ENCODE results near the gene GPATCH8.

DNA sequence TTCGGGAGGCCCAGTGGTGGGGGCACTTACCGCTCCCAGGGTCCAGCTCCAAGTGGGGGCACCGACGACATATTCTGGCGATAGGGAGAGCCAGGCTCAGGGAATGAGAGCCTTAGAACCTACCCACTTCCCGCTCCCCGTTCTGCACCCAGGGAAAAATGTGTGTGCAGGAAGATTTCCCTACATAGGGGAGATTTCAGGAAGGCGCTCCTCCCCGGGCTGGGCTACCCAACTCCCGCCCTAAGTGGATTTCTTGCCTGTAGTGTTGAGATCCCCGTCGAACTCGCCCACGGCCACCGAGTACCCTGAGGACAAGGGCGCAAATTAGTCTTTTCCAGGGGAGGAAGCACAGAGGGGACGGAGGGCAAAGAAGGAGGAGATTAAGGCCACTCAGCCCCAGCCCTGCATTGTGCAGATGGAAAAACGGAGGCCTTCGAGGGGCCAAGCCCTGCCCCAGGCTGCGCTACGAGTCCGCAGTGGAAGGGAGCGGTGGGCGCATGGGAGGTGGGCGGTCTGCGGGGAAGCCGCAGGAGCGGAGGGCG, 118.9 kb downstream of the GPATCH8 start:
- TF ChIP-seq, protein P1, sequence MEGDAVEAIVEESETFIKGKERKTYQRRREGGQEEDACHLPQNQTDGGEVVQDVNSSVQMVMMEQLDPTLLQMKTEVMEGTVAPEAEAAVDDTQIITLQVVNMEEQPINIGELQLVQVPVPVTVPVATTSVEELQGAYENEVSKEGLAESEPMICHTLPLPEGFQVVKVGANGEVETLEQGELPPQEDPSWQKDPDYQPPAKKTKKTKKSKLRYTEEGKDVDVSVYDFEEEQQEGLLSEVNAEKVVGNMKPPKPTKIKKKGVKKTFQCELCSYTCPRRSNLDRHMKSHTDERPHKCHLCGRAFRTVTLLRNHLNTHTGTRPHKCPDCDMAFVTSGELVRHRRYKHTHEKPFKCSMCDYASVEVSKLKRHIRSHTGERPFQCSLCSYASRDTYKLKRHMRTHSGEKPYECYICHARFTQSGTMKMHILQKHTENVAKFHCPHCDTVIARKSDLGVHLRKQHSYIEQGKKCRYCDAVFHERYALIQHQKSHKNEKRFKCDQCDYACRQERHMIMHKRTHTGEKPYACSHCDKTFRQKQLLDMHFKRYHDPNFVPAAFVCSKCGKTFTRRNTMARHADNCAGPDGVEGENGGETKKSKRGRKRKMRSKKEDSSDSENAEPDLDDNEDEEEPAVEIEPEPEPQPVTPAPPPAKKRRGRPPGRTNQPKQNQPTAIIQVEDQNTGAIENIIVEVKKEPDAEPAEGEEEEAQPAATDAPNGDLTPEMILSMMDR (IDR thresholded peaks at IDR 0.05): no peak
- TF ChIP-seq POLR2A (IDR thresholded peaks at IDR 0.05): no peak

All from Peyer's patch (tissue), 4 donors.